A673 (cell line): ENCODE measurements around the gene OTOP3. TPM values are rescaled to one million over a fixed set of nuclear protein-coding genes. Genes with fewer than 3 reads are reported as not detected.

Experiments
- BruUV-seq: library from RNA; stranded (reverse); fragments of 400-500 nt; replicated peaks from 2 replicates; lab custom pipeline; 2021; lab: Mats Ljungman, UMichigan
- CTCF ChIA-PET: fragments of 300-600 bp; sonication (Branson Sonifier 250); formaldehyde crosslinking; loops from one replicate; lab custom pipeline; 2022; ENCODE audit warnings: antibody characterized with exemption; lab: Charles Lee
- POLR2A ChIA-PET: fragments of 300-600 bp; sonication (Branson Sonifier 250); formaldehyde crosslinking; loops from one replicate; lab custom pipeline; 2022; ENCODE audit warnings: antibody characterized with exemption; ENCODE audit not compliant: low non-redundant PET; lab: Charles Lee
- DNase-seq: peaks from one replicate; pipeline ENCODE4 v3.0.0-alpha.2; 2015; ENCODE audit warnings: low spot score
- H3K27ac ChIP-seq: fragments of 200-600 bp; sonication (generic); 2 replicates; pipeline ENCODE4 v1.5.1; 2016; ENCODE audit warnings: mixed run types, low read depth, mild to moderate bottlenecking, mixed read lengths, antibody characterized with exemption, low read length; ENCODE audit not compliant: poor library complexity, severe bottlenecking
- H3K27me3 ChIP-seq: fragments of 200-600 bp; sonication (generic); replicated peaks from 2 replicates; pipeline ENCODE4 v1.6.1; 2017; ENCODE audit warnings: mixed run types, low read depth, mild to moderate bottlenecking, mixed read lengths, antibody characterized with exemption, low read length; ENCODE audit not compliant: insufficient read depth, poor library complexity
- H3K36me3 ChIP-seq: fragments of 200-600 bp; sonication (generic); 2 replicates; pipeline ENCODE4 v1.6.1; 2016; ENCODE audit warnings: mixed run types, mild to moderate bottlenecking, mixed read lengths, antibody characterized with exemption, low read length; ENCODE audit not compliant: insufficient read depth, poor library complexity, severe bottlenecking
- H3K4me1 ChIP-seq: fragments of 200-600 bp; sonication (generic); 2 replicates; pipeline ENCODE4 v1.6.1; 2017; ENCODE audit warnings: mixed run types, mild to moderate bottlenecking, mixed read lengths, antibody characterized with exemption, low read length; ENCODE audit not compliant: insufficient read depth, poor library complexity, severe bottlenecking
- H3K4me3 ChIP-seq: fragments of 200-600 bp; sonication (generic); 2 replicates; pipeline ENCODE4 v1.5.1; 2016; ENCODE audit warnings: low read depth, mixed run types, mild to moderate bottlenecking, mixed read lengths, low read length; ENCODE audit not compliant: poor library complexity, severe bottlenecking
- H3K9me3 ChIP-seq: fragments of 200-600 bp; sonication (generic); 2 replicates; pipeline ENCODE4 v1.6.1; 2016; ENCODE audit warnings: mixed run types, low read depth, mild to moderate bottlenecking, mixed read lengths, antibody characterized with exemption, low read length; ENCODE audit not compliant: poor library complexity, severe bottlenecking
- CTCF ChIP-seq: fragments of 300-800, 200-600 bp; sonication (generic); conservative IDR thresholded peaks from 2 replicates; pipeline ENCODE4 v1.5.1; 2017; ENCODE audit warnings: low read depth, mild to moderate bottlenecking, antibody characterized with exemption, low read length, moderate library complexity, mixed read lengths
- EZH2 ChIP-seq: fragments of 200-600 bp; sonication (generic); IDR thresholded peaks from 2 replicates; pipeline ENCODE4 v1.6.1; 2017; ENCODE audit warnings: borderline replicate concordance, low read depth, mild to moderate bottlenecking, mixed read lengths, antibody characterized with exemption, low read length; ENCODE audit not compliant: poor library complexity, severe bottlenecking
- intact Hi-C: fragments of 100-400 bp; cut with micrococcal nuclease; formaldehyde crosslinking; loops from one replicate; pipeline ENCODE4 v1.10.0; 2022; ENCODE audit not compliant: unreplicated experiment
- total RNA-seq: library from RNA; stranded (reverse); gene quantifications from 2 replicates; pipeline ENCODE4 v1.2.3, GENCODE V29; 2021

Gene OTOP3
- total RNA-seq, 1 experiment from 2014 or later = not detected

- H3K4me1 ChIP-seq = peaks cover 9% of the 10 kb centered on the region
- no peak for TF ChIP-seq CTCF
- no peak for TF ChIP-seq EZH2
- H3K27ac ChIP-seq = no peak overlapping the region
- no peaks in the 10 kb centered on the region for H3K9me3 ChIP-seq
- no TSS peak for BruUV-seq
- DNase-seq = no peak
- ChIA-PET POLR2A (no interaction called here), CTCF (no interaction called here)
- peaks cover 2% of the 10 kb centered on the region for H3K27me3 ChIP-seq
- no peaks in the 10 kb centered on the region for H3K36me3 ChIP-seq
- no peak overlapping the region for H3K4me3 ChIP-seq
- intact Hi-C loops = no loop called here
Measured at GRCh38 chr17:74916851-74917199, 18.9 kb upstream of the OTOP3 start.

- CTCF ChIA-PET = no interaction called here
- H3K27me3 ChIP-seq = peaks cover 4% of the 10 kb centered on the region
- BruUV-seq = no TSS peak
Measured at GRCh38 chr17:74917430-74917829, 18.3 kb upstream of the OTOP3 start.

GRCh38 chr17:74918906-74919305 is 16.8 kb upstream of the OTOP3 start:
- BruUV-seq = no TSS peak
- CTCF ChIA-PET = no interaction called here
- H3K27me3 ChIP-seq = peaks cover 18% of the 10 kb centered on the region
- TF ChIP-seq EZH2 (no peak), CTCF (no peak)
- H3K36me3 ChIP-seq = no peaks in the 10 kb centered on the region
- intact Hi-C loops = no loop called here
- no peak overlapping the region for H3K27ac ChIP-seq
- H3K4me1 ChIP-seq = peaks cover 14% of the 10 kb centered on the region
- H3K9me3 ChIP-seq = no peaks in the 10 kb centered on the region
- POLR2A ChIA-PET = no interaction called here
- no peak overlapping the region for H3K4me3 ChIP-seq
- no peak for DNase-seq

More at GRCh38 chr17:74917430-74917829, 18.3 kb upstream of the OTOP3 start:
- Histone ChIP-seq H3K4me3 (no peak overlapping the region), H3K27ac (no peak overlapping the region), H3K4me1 (peaks cover 9% of the 10 kb centered on the region), H3K36me3 (no peaks in the 10 kb centered on the region), H3K9me3 (no peaks in the 10 kb centered on the region)
- no peak for TF ChIP-seq EZH2
- no peak for DNase-seq
- POLR2A ChIA-PET = no interaction called here
- intact Hi-C loops = no loop called here
